Nephron progenitor cell (in vitro differentiated cells): ENCODE results near the gene EFCC1.
A peak's percentile ranks its signal among the peaks of the same experiment; 100 is the strongest.

Experiments
- DNase-seq: peaks from one replicate; pipeline ENCODE4 v3.0.0; 2021
- H3K27ac Mint-ChIP-seq: 2 replicates; pipeline ENCODE4 v1.8.0; 2021; ENCODE audit warnings: mild to moderate bottlenecking, moderate library complexity, mixed read lengths
- H3K27me3 Mint-ChIP-seq: 2 replicates; pipeline ENCODE4 v1.8.0; 2021; ENCODE audit warnings: mild to moderate bottlenecking, low read depth, mixed read lengths; ENCODE audit not compliant: poor library complexity
- H3K36me3 Mint-ChIP-seq: 2 replicates; pipeline ENCODE4 v1.8.0; 2021; ENCODE audit warnings: low read depth, mixed read lengths
- H3K4me1 Mint-ChIP-seq: 2 replicates; pipeline ENCODE4 v1.8.0; 2021; ENCODE audit warnings: mixed read lengths
- H3K4me3 Mint-ChIP-seq: 2 replicates; pipeline ENCODE4 v1.8.0; 2021; ENCODE audit warnings: mild to moderate bottlenecking, moderate library complexity, mixed read lengths
- H3K9me3 Mint-ChIP-seq: 2 replicates; pipeline ENCODE4 v1.8.0; 2021; ENCODE audit warnings: mild to moderate bottlenecking, moderate library complexity, mixed read lengths
- TF ChIP-seq, protein P1 (sequence below): fragments of 200-600 bp; sonication (generic); IDR thresholded peaks from 2 replicates; pipeline ENCODE4 v1.5.0; 2021; ENCODE audit warnings: antibody characterized with exemption

Gene EFCC1

GRCh38 chr3:129028866-129029265, 27.8 kb downstream of the EFCC1 start:
- peaks cover 27% of the 10 kb centered on the region for H3K27me3 Mint-ChIP-seq
- TF ChIP-seq, protein P1, sequence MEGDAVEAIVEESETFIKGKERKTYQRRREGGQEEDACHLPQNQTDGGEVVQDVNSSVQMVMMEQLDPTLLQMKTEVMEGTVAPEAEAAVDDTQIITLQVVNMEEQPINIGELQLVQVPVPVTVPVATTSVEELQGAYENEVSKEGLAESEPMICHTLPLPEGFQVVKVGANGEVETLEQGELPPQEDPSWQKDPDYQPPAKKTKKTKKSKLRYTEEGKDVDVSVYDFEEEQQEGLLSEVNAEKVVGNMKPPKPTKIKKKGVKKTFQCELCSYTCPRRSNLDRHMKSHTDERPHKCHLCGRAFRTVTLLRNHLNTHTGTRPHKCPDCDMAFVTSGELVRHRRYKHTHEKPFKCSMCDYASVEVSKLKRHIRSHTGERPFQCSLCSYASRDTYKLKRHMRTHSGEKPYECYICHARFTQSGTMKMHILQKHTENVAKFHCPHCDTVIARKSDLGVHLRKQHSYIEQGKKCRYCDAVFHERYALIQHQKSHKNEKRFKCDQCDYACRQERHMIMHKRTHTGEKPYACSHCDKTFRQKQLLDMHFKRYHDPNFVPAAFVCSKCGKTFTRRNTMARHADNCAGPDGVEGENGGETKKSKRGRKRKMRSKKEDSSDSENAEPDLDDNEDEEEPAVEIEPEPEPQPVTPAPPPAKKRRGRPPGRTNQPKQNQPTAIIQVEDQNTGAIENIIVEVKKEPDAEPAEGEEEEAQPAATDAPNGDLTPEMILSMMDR: no peak
- no peak overlapping the region for H3K27ac Mint-ChIP-seq

GRCh38 chr3:129030611-129031010, 29.5 kb downstream of the EFCC1 start:
- no peak overlapping the region for H3K27ac Mint-ChIP-seq
- no peak overlapping the region for H3K4me3 Mint-ChIP-seq
- no peak for DNase-seq
- peaks cover 27% of the 10 kb centered on the region for H3K4me1 Mint-ChIP-seq
- TF ChIP-seq, protein P1: no peak
- H3K9me3 Mint-ChIP-seq: peaks cover 4% of the 10 kb centered on the region
- no peaks in the 10 kb centered on the region for H3K36me3 Mint-ChIP-seq
- peaks cover 19% of the 10 kb centered on the region for H3K27me3 Mint-ChIP-seq

More at GRCh38 chr3:129028866-129029265, 27.8 kb downstream of the EFCC1 start:
- Mint-ChIP-seq H3K4me1 (peaks cover 27% of the 10 kb centered on the region), H3K36me3 (no peaks in the 10 kb centered on the region), H3K4me3 (no peak overlapping the region), H3K9me3 (peaks cover 4% of the 10 kb centered on the region)
- DNase-seq: no peak

DNA sequence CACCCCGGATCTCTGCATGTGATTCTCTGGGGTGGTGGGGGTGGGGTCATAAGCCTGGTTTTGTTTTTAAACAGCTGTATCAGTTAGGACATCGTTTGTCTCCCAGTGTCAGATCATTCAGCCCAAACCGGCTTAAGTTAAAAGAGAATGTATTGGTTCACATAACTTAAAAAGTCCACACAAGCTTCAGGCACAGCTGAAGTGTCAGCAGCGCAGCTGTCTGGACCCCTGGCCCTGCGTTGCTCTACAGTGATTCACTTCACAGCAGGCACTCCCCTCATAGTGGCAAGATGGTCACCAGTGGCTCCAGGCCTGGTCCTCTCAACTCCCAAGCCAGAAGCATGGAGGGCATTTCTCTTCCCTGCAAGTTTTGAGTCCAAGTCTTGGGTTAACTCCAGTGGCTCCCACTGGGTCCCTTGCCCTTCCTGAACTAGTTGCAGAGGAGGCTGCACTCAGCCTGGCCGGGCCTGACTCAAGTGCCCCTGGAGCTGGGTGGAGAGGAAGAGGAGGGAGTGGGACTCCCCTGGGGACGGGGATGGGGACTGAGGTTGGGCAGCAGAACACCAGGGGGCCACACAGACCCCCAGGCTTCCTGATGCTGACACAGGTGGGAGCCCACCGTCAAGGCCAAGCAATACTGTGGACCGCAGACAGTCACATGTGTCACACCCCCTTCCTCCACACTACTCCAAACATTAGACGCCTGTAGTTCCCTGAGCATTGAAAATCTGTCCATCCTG, 30.5 kb downstream of the EFCC1 start:
- Mint-ChIP-seq H3K9me3 (peaks cover 4% of the 10 kb centered on the region), H3K4me3 (no peak overlapping the region), H3K36me3 (no peaks in the 10 kb centered on the region), H3K4me1 (peaks cover 21% of the 10 kb centered on the region), H3K27me3 (peaks cover 10% of the 10 kb centered on the region), H3K27ac (no peak overlapping the region)
- TF ChIP-seq, protein P1: no peak
- DNase-seq: no peak

DNA sequence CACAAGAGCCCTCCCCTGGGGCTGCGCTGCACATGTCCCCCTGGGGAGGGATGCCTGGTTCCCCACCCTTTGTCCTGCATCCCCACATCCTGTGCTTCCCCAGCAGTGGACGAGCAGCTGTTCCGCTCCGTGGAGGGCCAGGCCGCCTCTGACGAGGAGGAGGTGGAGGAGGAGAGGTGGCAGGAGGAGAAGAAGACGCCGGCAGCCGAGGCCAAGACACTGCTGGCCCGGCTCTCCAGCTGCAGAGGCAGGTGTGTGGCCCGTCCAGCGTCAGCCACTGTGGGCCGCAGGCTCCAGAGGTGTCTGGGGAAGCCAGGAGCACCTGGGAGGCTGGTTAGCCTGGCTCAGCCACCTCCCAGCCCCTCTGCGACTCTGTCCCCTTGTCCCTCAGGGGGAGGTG, 31.6 kb downstream of the EFCC1 start:
- Mint-ChIP-seq H3K27ac (no peak overlapping the region), H3K4me1 (peaks cover 17% of the 10 kb centered on the region), H3K9me3 (peaks cover 4% of the 10 kb centered on the region), H3K4me3 (no peak overlapping the region), H3K27me3 (peaks cover 6% of the 10 kb centered on the region), H3K36me3 (no peaks in the 10 kb centered on the region)
- no peak for DNase-seq
- TF ChIP-seq, protein P1: no peak

- Mint-ChIP-seq H3K27me3 (peaks cover 6% of the 10 kb centered on the region), H3K36me3 (no peaks in the 10 kb centered on the region), H3K4me3 (no peak overlapping the region), H3K27ac (peak overlapping the region; percentile 81), H3K9me3 (peaks cover 4% of the 10 kb centered on the region), H3K4me1 (peaks cover 17% of the 10 kb centered on the region)
- DNase-seq: no peak
- TF ChIP-seq, protein P1: no peak
Measured at GRCh38 chr3:129033151-129033550, 32.0 kb downstream of the EFCC1 start.
